GM21825 (cell line): ENCODE data around the gene ZNF518B.
"Not testable (repeated sequence)": the region's sequence is repeated elsewhere in the genome, so short reads cannot be mapped to it uniquely, and the experiment has no call there.

Source experiments
- ATAC-seq: cut with Tn5 transposase; IDR thresholded peaks from one replicate; pipeline ENCODE4 v1.9.1; 2021; ENCODE audit warnings: mild to moderate bottlenecking, moderate library complexity; ENCODE audit not compliant: unreplicated experiment

ZNF518B gene

GRCh38 chr4:10459305-10459704, 2.1 kb upstream of the ZNF518B start:
- no peak for ATAC-seq

DNA sequence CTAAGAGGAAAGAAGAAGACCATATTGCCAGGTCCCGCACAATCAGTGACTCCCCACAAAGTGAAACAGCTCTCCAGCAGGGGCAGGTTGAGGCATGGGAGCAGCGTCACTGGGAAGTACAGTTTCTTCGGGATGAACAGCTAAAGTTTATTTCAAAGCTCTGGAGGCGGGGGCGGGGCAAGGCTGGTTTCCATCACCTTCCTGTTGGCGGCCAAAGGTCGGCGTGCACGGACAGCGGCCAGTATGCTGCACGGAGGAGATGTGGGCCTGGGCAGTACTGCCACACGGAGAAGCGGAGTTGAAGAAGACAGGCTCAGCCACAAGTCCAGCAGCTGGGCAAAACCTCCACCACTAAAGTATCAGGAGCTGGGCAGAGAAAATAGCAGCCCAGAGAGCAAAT, 951 bp upstream of the ZNF518B start:
- no peak for ATAC-seq

GRCh38 chr4:10456595-10457254, 501 bp downstream of the ZNF518B start:
- peak; percentile 56 for ATAC-seq

GRCh38 chr4:10456260-10456594, 999 bp downstream of the ZNF518B start:
- no peak for ATAC-seq

GRCh38 chr4:10455133-10455532, 2.1 kb downstream of the ZNF518B start:
- no peak for ATAC-seq

GRCh38 chr4:10454726-10455125, 2.5 kb downstream of the ZNF518B start:
- ATAC-seq, result no peak

GRCh38 chr4:10454121-10454520, 3.1 kb downstream of the ZNF518B start:
- ATAC-seq, result no peak

DNA sequence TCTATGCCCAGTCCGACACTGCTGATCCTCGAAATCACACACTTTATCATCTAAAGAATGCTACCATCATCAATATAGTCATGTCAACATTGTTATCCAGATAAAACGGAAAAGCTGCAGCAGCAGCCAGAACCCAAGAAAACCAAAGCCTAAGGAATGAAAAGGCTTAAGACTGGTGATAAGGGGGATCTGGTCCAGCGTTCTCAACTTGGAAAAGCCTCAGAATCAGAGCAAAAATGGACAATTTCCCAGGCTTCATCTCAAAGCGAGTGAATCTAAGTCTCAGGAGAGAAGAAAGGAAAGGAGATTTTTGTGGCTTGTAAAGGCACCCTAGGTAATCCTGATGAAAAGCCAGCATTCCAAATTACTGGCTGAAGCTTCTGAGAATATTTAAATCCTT, 8.2 kb downstream of the ZNF518B start:
- ATAC-seq, result no peak

GRCh38 chr4:10442976-10443375, 14.2 kb downstream of the ZNF518B start:
- ATAC-seq, result no peak

GRCh38 chr4:10441512-10441911, 15.7 kb downstream of the ZNF518B start:
- ATAC-seq, result no peak

- no peak for ATAC-seq
These were observed 18.3 kb downstream of the ZNF518B start for GRCh38 chr4:10438924-10439323.

DNA sequence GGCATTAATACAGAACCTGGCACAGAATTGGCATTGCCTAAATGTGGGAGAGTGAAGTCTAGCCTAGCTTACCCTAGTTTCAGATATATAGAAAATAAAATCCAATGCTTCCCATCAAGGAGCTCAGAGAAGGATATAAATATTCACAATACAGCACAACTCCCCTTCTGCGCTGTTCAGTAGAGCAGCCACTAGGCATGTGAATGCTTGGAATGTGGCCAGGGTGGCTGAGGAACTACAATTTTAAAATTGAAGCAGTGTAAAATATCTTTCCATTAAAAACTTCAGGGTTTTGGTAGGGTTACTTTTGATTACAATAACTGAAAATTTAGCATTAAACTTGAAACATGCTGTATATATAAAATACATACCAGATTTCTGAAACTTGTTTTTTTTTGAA, 19.5 kb downstream of the ZNF518B start:
- no peak for ATAC-seq

DNA sequence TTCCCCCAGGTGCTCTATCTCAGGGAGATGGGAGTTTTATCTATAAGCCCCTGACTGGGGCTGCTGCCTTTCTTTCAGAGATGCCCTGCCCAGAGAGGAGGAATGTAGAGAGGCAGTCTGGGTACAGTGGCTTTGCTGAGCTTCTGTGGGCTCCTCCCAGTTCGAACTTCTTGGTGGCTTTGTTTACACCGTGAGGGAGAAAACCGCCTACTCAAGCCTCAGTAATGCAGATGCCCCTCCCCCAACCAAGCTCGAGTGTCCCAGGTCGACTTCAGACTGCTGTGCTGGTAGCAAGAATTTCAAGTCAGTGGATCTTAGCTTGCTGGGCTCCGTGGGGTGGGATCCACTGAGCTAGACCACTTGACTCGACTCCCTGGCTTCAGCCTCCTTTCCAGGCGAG, 29.5 kb downstream of the ZNF518B start:
- not testable (repeated sequence) for ATAC-seq

DNA sequence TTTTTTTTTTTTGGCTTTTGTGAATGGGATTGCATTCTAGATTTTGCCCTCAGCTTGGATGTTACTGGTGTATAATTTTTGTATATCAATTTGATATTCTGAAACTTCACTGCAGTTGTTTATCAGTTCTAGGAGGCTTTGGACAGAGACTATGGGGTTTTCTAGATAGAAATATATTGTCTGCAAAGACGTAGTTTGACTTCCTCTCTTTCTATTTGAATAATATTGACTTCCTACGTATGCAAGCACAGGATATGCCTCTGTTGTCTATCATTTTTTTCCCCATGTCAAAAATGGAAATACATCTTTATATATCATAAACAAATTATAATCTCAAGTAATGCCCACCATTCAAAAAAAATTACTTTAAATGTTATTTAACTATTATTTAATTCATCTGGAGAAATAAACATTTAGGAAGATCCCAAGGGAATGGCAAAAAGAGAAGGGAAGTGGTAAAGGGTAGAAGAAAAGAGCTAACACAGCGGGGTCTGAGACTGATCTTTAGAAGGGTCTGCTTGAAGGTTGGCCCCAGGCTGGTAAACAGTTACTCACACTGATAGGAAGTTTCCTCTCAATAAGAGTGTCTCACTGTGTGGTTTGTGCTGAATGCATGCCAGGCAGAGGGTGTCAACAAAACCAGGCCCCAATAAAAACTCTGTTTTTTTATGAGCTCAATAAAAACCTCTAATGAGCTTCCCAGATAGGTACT, 35.7 kb downstream of the ZNF518B start:
- no peak for ATAC-seq

- ATAC-seq, result no peak
These were observed 39.5 kb downstream of the ZNF518B start for GRCh38 chr4:10417740-10418139.

- ATAC-seq, result no peak
These were observed 40.8 kb downstream of the ZNF518B start for GRCh38 chr4:10416441-10416840.

DNA sequence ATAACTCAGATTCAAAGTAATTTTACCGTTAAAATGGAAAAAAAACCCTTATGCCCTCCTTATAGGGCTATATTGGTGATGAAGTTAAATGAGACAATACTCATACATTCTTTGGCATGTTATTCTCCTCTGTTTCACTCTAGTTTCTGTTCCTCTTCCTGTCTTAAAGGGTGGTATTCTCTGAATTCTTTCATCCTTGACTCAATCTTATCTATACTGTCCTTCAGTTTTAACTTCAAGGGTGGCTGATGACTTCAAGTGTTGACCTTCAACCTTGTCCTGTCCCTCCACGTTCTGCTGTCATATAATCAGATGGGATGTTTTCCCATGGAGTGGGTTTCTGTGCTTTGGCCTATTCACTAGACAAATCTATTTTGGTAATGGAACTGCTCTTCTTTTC, 44.0 kb downstream of the ZNF518B start:
- peak; percentile 94 for ATAC-seq

GRCh38 chr4:10405672-10406071, 51.6 kb downstream of the ZNF518B start:
- ATAC-seq, result no peak

GRCh38 chr4:10403633-10404445, 53.4 kb downstream of the ZNF518B start:
- ATAC-seq, result no peak

DNA sequence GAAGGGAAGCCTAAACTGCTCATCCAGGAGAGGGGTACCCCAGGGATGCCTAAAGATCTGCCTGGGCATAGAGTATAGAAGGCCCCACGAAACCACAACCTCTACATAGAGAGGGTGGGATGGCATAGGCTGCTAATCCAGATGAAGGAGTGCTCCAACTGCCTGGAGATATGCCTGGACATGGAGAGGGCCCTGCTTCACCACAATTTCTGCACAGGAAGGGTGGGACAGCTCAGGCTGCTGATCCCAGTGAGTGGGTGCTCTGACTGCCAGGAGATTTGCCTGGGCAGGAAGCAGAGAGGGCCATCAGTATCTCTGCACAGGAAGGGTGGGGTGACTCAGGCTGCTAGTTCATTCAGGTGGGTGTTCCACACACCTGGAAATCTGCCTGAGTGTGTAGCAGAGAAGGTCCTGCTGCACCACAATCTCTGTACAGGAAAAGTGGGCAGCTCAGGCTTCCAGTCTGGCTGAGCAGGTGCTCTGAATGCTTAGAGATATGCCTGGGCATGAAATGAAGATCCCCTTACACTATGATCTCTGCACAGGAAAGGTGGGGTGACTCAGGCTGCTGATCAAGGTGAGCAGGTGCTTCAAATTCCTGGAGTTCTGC, 61.1 kb downstream of the ZNF518B start:
- ATAC-seq, result no peak
